Liver (tissue), 9 donors: ENCODE results near the gene FLNA. TPM values are rescaled to one million over a fixed set of nuclear protein-coding genes. Genes with fewer than 3 reads are reported as not detected.

Experiments used
- DNase-seq: peaks from one replicate; pipeline ENCODE4 v3.0.0-alpha.2; 2017; ENCODE audit warnings: low spot score
- H3K27ac ChIP-seq, 2 donors: one replicate each; pipeline ENCODE4 v1.7.0; 2013; ENCODE audit warnings: inconsistent platforms in 2 of 2, low read length in 2 of 2, control low read depth in 1 of 2, low read depth in 1 of 2, mild to moderate bottlenecking in 1 of 2
- H3K27me3 ChIP-seq, 4 donors: one replicate each; pipeline versions ENCODE4 v1.6.1 to v1.7.0; 2013; ENCODE audit warnings: low read length in 3 of 4, inconsistent platforms in 1 of 4, mild to moderate bottlenecking in 1 of 4, moderate library complexity in 1 of 4; ENCODE audit not compliant: control insufficient read depth in 4 of 4, insufficient read depth in 4 of 4
- H3K36me3 ChIP-seq, 4 donors: one replicate each; pipeline versions ENCODE4 v1.6.1 to v1.7.0; 2013; ENCODE audit warnings: low read length in 3 of 4, mild to moderate bottlenecking in 3 of 4, low read depth in 1 of 4, moderate library complexity in 1 of 4; ENCODE audit not compliant: control insufficient read depth in 4 of 4, insufficient read depth in 3 of 4
- H3K4me1 ChIP-seq, 4 donors: one replicate each; pipeline versions ENCODE4 v1.6.1 to v1.7.0; 2013; ENCODE audit warnings: low read length in 3 of 4, mild to moderate bottlenecking in 3 of 4, moderate library complexity in 1 of 4; ENCODE audit not compliant: control insufficient read depth in 4 of 4, insufficient read depth in 4 of 4
- H3K4me3 ChIP-seq, 3 donors: one replicate each; pipeline versions ENCODE4 v1.6.1 to v1.7.0; 2013; ENCODE audit warnings: low read length in 3 of 3, control low read depth in 1 of 3, low read depth in 1 of 3, mild to moderate bottlenecking in 1 of 3
- H3K9ac ChIP-seq, 2 donors: one replicate each; pipeline ENCODE4 v1.7.0; 2013; ENCODE audit warnings: low read length in 2 of 2, mild to moderate bottlenecking in 2 of 2, moderate library complexity in 2 of 2, control low read depth in 1 of 2, low read depth in 1 of 2
- H3K9me3 ChIP-seq, 4 donors: one replicate each; pipeline versions ENCODE4 v1.6.1 to v1.7.0; 2013; ENCODE audit warnings: low read length in 3 of 4; ENCODE audit not compliant: control insufficient read depth in 4 of 4
- ATF3 ChIP-seq: IDR thresholded peaks from 2 replicates; pipeline ENCODE4 v1.6.1; 2016; ENCODE audit warnings: antibody characterized with exemption
- EGR1 ChIP-seq, 2 donors: IDR thresholded peaks; 2 replicates each; pipeline ENCODE4 v1.6.1; 2016 to 2018; ENCODE audit warnings: antibody characterized with exemption in 2 of 2, low read depth in 2 of 2
- FOXA1 ChIP-seq: IDR thresholded peaks from 2 replicates; pipeline ENCODE4 v1.6.1; 2016; ENCODE audit warnings: antibody characterized with exemption
- FOXA2 ChIP-seq: IDR thresholded peaks from 2 replicates; pipeline ENCODE4 v1.6.1; 2016; ENCODE audit warnings: antibody characterized with exemption
- HNF4A ChIP-seq, 2 donors: conservative IDR thresholded peaks; 2 replicates each; pipeline ENCODE4 v1.6.1; 2016; ENCODE audit warnings: antibody characterized with exemption in 2 of 2, mild to moderate bottlenecking in 2 of 2
- HNF4G ChIP-seq: IDR thresholded peaks from 2 replicates; pipeline ENCODE4 v1.6.1; 2016; ENCODE audit warnings: antibody characterized with exemption
- JUND ChIP-seq, 2 donors: IDR thresholded peaks; 2 replicates each; pipeline ENCODE4 v1.6.1; 2016; ENCODE audit warnings: antibody characterized with exemption in 2 of 2
- NR2F2 ChIP-seq: IDR thresholded peaks from 2 replicates; pipeline ENCODE4 v1.6.1; 2016; ENCODE audit warnings: antibody characterized with exemption
- RXRA ChIP-seq, 2 donors: IDR thresholded peaks; 2 replicates each; pipeline ENCODE4 v1.6.1; 2017 to 2018; ENCODE audit warnings: antibody characterized with exemption in 2 of 2, mild to moderate bottlenecking in 1 of 2
- SP1 ChIP-seq: IDR thresholded peaks from 2 replicates; pipeline ENCODE4 v1.6.1; 2018; ENCODE audit warnings: antibody characterized with exemption, mild to moderate bottlenecking
- WGBS: extraction: QIAGEN DNeasy Blood & Tissue Kit; methylation state at CpG from one replicate; pipeline ENCODE4 v1.1.7; 2013; 5-methylcytosine and 5-hydroxymethylcytosine counted together
- polyA plus RNA-seq, 2 donors: library from polyadenylated mRNA; stranded (reverse) in 1 of 2; unstranded in 1 of 2; fragments of 200-250 nt in 1 of 2; fragments of >200 nt in 1 of 2; fragmentation: Nextera tagmentation in 1 of 2; extraction: Ambion mirVana in 1 of 2; gene quantifications; one replicate each; pipeline versions ENCODE4 v1.2.1 to v1.2.3, GENCODE V29; 2013 to 2015
- total RNA-seq, 2 donors: library from RNA; depleted of rRNA; stranded (reverse); fragments of >200 nt; gene quantifications; one replicate each; pipeline ENCODE4 v1.2.3, GENCODE V29; 2014
- TF ChIP-seq, protein P1 (sequence below): IDR thresholded peaks from 2 replicates; pipeline ENCODE4 v1.6.1; 2016; ENCODE audit warnings: antibody characterized with exemption
- TF ChIP-seq, protein P2 (sequence below): IDR thresholded peaks from 2 replicates; pipeline ENCODE4 v1.6.1; 2016; ENCODE audit warnings: antibody characterized with exemption
- TF ChIP-seq, protein P3 (sequence below): IDR thresholded peaks from 2 replicates; pipeline ENCODE4 v1.6.1; 2016; ENCODE audit warnings: antibody characterized with exemption, mild to moderate bottlenecking
- donor health status: healthy.
- donor health status: healthy.
- donor health status: healthy.
- donor health status: healthy.
- donor health status: healthy.

The FLNA gene
- total and polyA plus RNA-seq, 4 donors, result 23.4 to 152 (median 118) TPM

DNA sequence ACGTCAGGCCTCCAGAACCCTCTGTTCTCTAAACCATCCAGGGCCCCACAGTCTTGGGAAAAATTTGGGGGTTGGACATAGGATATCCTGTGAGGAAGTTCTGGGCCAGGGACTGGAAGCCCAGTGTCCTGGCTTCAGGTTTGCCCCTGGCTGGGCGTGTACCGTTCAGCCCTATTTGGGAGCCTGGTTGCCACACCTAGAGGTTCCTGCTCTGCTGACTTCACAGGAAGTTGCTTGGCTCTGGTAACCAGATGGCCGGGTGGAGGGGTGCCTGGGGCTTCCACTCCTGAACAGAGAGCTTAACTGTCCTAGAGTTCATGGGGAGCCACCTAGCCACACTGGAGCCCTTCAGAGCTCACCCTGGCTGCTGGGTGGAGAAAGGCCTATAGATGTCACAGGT lies 38.0 kb upstream of the FLNA start:
- TF ChIP-seq HNF4G, result no peak
- TF ChIP-seq FOXA2, result no peak
- TF ChIP-seq, protein P1, sequence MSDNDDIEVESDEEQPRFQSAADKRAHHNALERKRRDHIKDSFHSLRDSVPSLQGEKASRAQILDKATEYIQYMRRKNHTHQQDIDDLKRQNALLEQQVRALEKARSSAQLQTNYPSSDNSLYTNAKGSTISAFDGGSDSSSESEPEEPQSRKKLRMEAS, result no peak
- TF ChIP-seq EGR1 (IDR thresholded peaks at IDR 0.05; ENCODE audit: low read depth in 2 of 2), result no peak
- no peak for TF ChIP-seq RXRA (IDR thresholded peaks at IDR 0.05)
- TF ChIP-seq, protein P2, sequence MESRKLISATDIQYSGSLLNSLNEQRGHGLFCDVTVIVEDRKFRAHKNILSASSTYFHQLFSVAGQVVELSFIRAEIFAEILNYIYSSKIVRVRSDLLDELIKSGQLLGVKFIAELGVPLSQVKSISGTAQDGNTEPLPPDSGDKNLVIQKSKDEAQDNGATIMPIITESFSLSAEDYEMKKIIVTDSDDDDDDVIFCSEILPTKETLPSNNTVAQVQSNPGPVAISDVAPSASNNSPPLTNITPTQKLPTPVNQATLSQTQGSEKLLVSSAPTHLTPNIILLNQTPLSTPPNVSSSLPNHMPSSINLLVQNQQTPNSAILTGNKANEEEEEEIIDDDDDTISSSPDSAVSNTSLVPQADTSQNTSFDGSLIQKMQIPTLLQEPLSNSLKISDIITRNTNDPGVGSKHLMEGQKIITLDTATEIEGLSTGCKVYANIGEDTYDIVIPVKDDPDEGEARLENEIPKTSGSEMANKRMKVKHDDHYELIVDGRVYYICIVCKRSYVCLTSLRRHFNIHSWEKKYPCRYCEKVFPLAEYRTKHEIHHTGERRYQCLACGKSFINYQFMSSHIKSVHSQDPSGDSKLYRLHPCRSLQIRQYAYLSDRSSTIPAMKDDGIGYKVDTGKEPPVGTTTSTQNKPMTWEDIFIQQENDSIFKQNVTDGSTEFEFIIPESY, result no peak
- H3K36me3 ChIP-seq, result peaks cover 0 to 2% (median 0%) of the 10 kb centered on the region in 4 donors
- H3K27ac ChIP-seq, result peak overlapping the region; percentile 90 to 96
- no peak for DNase-seq
- H3K9ac ChIP-seq, result no peak overlapping the region
- H3K4me3 ChIP-seq, result peak overlapping the region in 2 of 3 donors; percentile 77 to 85
- H3K27me3 ChIP-seq, result no peaks in the 10 kb centered on the region
- H3K9me3 ChIP-seq, result no peaks in the 10 kb centered on the region
- peaks cover 2 to 11% (median 7%) of the 10 kb centered on the region in 4 donors for H3K4me1 ChIP-seq
- WGBS, result 61% methylated on average over 4 of the region's 4 CpGs

- DNase-seq, result peak; percentile 51
- Histone ChIP-seq H3K9me3 (no peaks in the 10 kb centered on the region), H3K4me1 (peaks cover 2 to 11% (median 7%) of the 10 kb centered on the region in 4 donors), H3K9ac (peak overlapping the region; percentile 47 to 53), H3K4me3 (peak overlapping the region; percentile 59 to 85 (median 77)), H3K27me3 (no peaks in the 10 kb centered on the region), H3K36me3 (peaks cover 0 to 2% (median 0%) of the 10 kb centered on the region in 4 donors), H3K27ac (peak overlapping the region; percentile 90 to 96)
- WGBS, result 5% methylated on average over 29 of the region's 29 CpGs
- TF ChIP-seq NR2F2 (no peak), HNF4G (no peak), SP1 (no peak), FOXA1 (no peak), JUND (IDR thresholded peaks at IDR 0.05) (no peak), EGR1 (IDR thresholded peaks at IDR 0.05; ENCODE audit: low read depth in 2 of 2) (no peak), ATF3 (no peak), HNF4A (conservative IDR thresholded peaks at IDR 0.05) (no peak)
- TF ChIP-seq, protein P1, result no peak
- TF ChIP-seq, protein P3, sequence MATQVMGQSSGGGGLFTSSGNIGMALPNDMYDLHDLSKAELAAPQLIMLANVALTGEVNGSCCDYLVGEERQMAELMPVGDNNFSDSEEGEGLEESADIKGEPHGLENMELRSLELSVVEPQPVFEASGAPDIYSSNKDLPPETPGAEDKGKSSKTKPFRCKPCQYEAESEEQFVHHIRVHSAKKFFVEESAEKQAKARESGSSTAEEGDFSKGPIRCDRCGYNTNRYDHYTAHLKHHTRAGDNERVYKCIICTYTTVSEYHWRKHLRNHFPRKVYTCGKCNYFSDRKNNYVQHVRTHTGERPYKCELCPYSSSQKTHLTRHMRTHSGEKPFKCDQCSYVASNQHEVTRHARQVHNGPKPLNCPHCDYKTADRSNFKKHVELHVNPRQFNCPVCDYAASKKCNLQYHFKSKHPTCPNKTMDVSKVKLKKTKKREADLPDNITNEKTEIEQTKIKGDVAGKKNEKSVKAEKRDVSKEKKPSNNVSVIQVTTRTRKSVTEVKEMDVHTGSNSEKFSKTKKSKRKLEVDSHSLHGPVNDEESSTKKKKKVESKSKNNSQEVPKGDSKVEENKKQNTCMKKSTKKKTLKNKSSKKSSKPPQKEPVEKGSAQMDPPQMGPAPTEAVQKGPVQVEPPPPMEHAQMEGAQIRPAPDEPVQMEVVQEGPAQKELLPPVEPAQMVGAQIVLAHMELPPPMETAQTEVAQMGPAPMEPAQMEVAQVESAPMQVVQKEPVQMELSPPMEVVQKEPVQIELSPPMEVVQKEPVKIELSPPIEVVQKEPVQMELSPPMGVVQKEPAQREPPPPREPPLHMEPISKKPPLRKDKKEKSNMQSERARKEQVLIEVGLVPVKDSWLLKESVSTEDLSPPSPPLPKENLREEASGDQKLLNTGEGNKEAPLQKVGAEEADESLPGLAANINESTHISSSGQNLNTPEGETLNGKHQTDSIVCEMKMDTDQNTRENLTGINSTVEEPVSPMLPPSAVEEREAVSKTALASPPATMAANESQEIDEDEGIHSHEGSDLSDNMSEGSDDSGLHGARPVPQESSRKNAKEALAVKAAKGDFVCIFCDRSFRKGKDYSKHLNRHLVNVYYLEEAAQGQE, result no peak
These were observed 37.5 kb upstream of the FLNA start for GRCh38 chrX:154411981-154412340.
